ENCODE measurements around the gene COL6A5. TPM values are rescaled to one million over a fixed set of nuclear protein-coding genes. Genes with fewer than 3 reads are reported as not detected.
"Not testable (repeated sequence)": the region's sequence is repeated elsewhere in the genome, so short reads cannot be mapped to it uniquely, and the experiment has no call there.

The COL6A5 gene
- not detected for total RNA-seq

- peaks cover 0 to 4% of the 10 kb centered on the region in 2 donors for H3K9me3 Mint-ChIP-seq
- DNase-seq (ENCODE audit: low spot score in 2 of 2) = no peak
- no peak within 1 kb of the TSS for H3K27ac Mint-ChIP-seq
- peaks cover 6 to 7% of the 10 kb centered on the region in 2 donors for H3K36me3 Mint-ChIP-seq
- ATAC-seq = no peak
These were observed at the start of gene COL6A5 for GRCh38 chr3:130345487-130346079. COL6A5 (plus strand) TSS chr3:130345672; CDS start chr3:130373639, 27,967 bp downstream.

- Mint-ChIP-seq H3K9me3 (no peaks in the 10 kb centered on the region), H3K36me3 (no peaks in the 10 kb centered on the region), H3K27ac (no peak overlapping the region)
- ATAC-seq (no peak), DNase-seq (ENCODE audit: low spot score in 2 of 2) (no peak)
These were observed 45.9 kb upstream of the COL6A5 start for GRCh38 chr3:130299531-130299930.

- no peaks in the 10 kb centered on the region for H3K36me3 Mint-ChIP-seq
- H3K27ac Mint-ChIP-seq = no peak overlapping the region
- no peaks in the 10 kb centered on the region for H3K9me3 Mint-ChIP-seq
- ATAC-seq = no peak
- DNase-seq (ENCODE audit: low spot score in 2 of 2) = no peak
These were observed 44.6 kb upstream of the COL6A5 start for GRCh38 chr3:130300888-130301287.

- peaks cover 0 to 3% of the 10 kb centered on the region in 2 donors for H3K9me3 Mint-ChIP-seq
- H3K27ac Mint-ChIP-seq = no peak overlapping the region
- DNase-seq (ENCODE audit: low spot score in 2 of 2) = no peak
- no peaks in the 10 kb centered on the region for H3K36me3 Mint-ChIP-seq
- ATAC-seq = no peak
These were observed 35.4 kb upstream of the COL6A5 start for GRCh38 chr3:130310109-130310508.

GRCh38 chr3:130312374-130312773 is 33.1 kb upstream of the COL6A5 start:
- ATAC-seq (no peak), DNase-seq (ENCODE audit: low spot score in 2 of 2) (no peak)
- Mint-ChIP-seq H3K36me3 (no peaks in the 10 kb centered on the region), H3K27ac (no peak overlapping the region), H3K9me3 (peaks cover 0 to 3% of the 10 kb centered on the region in 2 donors)

- Mint-ChIP-seq H3K27ac (no peak overlapping the region), H3K9me3 (peaks cover 0 to 6% of the 10 kb centered on the region in 2 donors), H3K36me3 (no peaks in the 10 kb centered on the region)
- DNase-seq (ENCODE audit: low spot score in 2 of 2) = no peak
- ATAC-seq = no peak
These were observed 29.3 kb upstream of the COL6A5 start for GRCh38 chr3:130316169-130316568.

GRCh38 chr3:130323503-130323902 is 22.0 kb upstream of the COL6A5 start:
- Mint-ChIP-seq H3K9me3 (peaks cover 0 to 11% of the 10 kb centered on the region in 2 donors), H3K27ac (no peak overlapping the region), H3K36me3 (peaks cover 0 to 6% of the 10 kb centered on the region in 2 donors)
- ATAC-seq (no peak), DNase-seq (ENCODE audit: low spot score in 2 of 2) (no peak)

- Mint-ChIP-seq H3K9me3 (peaks cover 14 to 25% of the 10 kb centered on the region in 2 donors), H3K27ac (no peak overlapping the region), H3K36me3 (peaks cover 9 to 31% of the 10 kb centered on the region in 2 donors)
- ATAC-seq (no peak), DNase-seq (ENCODE audit: low spot score in 2 of 2) (no peak)
These were observed 4.7 kb upstream of the COL6A5 start for GRCh38 chr3:130340766-130341165.

GRCh38 chr3:130341388-130341787 is 4.1 kb upstream of the COL6A5 start:
- no peak overlapping the region for H3K27ac Mint-ChIP-seq
- no peak for DNase-seq (ENCODE audit: low spot score in 2 of 2)
- peaks cover 14 to 22% of the 10 kb centered on the region in 2 donors for H3K9me3 Mint-ChIP-seq
- peak; percentile 68 to 90 for ATAC-seq
- peaks cover 9 to 25% of the 10 kb centered on the region in 2 donors for H3K36me3 Mint-ChIP-seq

GRCh38 chr3:130341882-130342281 is 3.6 kb upstream of the COL6A5 start:
- ATAC-seq (peak in 1 of 2 donors; percentile 73), DNase-seq (ENCODE audit: low spot score in 2 of 2) (no peak)
- H3K27ac Mint-ChIP-seq = no peak overlapping the region
- H3K9me3 Mint-ChIP-seq = peaks cover 13 to 17% of the 10 kb centered on the region in 2 donors
- peaks cover 9 to 25% of the 10 kb centered on the region in 2 donors for H3K36me3 Mint-ChIP-seq

- H3K27ac Mint-ChIP-seq = no peak overlapping the region
- H3K9me3 Mint-ChIP-seq = peaks cover 7 to 10% of the 10 kb centered on the region in 2 donors
- H3K36me3 Mint-ChIP-seq = peaks cover 6 to 25% of the 10 kb centered on the region in 2 donors
- DNase-seq (ENCODE audit: low spot score in 2 of 2) = no peak
- ATAC-seq = no peak
These were observed 2.4 kb upstream of the COL6A5 start for GRCh38 chr3:130342821-130343661.

- not testable (repeated sequence) for H3K9me3 Mint-ChIP-seq; ATAC-seq; H3K27ac Mint-ChIP-seq; DNase-seq (ENCODE audit: low spot score in 2 of 2); H3K36me3 Mint-ChIP-seq
These were observed 2.8 kb downstream of the COL6A5 start for GRCh38 chr3:130348258-130348657.

- peak in 1 of 2 donors; percentile 80 for ATAC-seq
- Mint-ChIP-seq H3K9me3 (peaks cover 0 to 9% of the 10 kb centered on the region in 2 donors), H3K27ac (no peak overlapping the region), H3K36me3 (peaks cover 0 to 7% of the 10 kb centered on the region in 2 donors)
- no peak for DNase-seq (ENCODE audit: low spot score in 2 of 2)
These were observed 9.0 kb downstream of the COL6A5 start for GRCh38 chr3:130354430-130354829.

- no peaks in the 10 kb centered on the region for H3K36me3 Mint-ChIP-seq
- H3K27ac Mint-ChIP-seq = no peak overlapping the region
- H3K9me3 Mint-ChIP-seq = peaks cover 3 to 12% of the 10 kb centered on the region in 2 donors
- ATAC-seq (no peak), DNase-seq (ENCODE audit: low spot score in 2 of 2) (no peak)
These were observed 28.6 kb downstream of the COL6A5 start for GRCh38 chr3:130374033-130374432.

GRCh38 chr3:130374908-130375307 is 29.4 kb downstream of the COL6A5 start:
- H3K9me3 Mint-ChIP-seq = peaks cover 3 to 12% of the 10 kb centered on the region in 2 donors
- H3K36me3 Mint-ChIP-seq = no peaks in the 10 kb centered on the region
- no peak for ATAC-seq
- DNase-seq (ENCODE audit: low spot score in 2 of 2) = no peak
- no peak overlapping the region for H3K27ac Mint-ChIP-seq

GRCh38 chr3:130377960-130378676 is 32.6 kb downstream of the COL6A5 start:
- Mint-ChIP-seq H3K9me3 (peaks cover 3 to 9% of the 10 kb centered on the region in 2 donors), H3K27ac (no peak overlapping the region), H3K36me3 (no peaks in the 10 kb centered on the region)
- DNase-seq (ENCODE audit: low spot score in 2 of 2) (no peak), ATAC-seq (no peak)

GRCh38 chr3:130378677-130379191 is 33.3 kb downstream of the COL6A5 start:
- H3K9me3 Mint-ChIP-seq = peaks cover 3 to 9% of the 10 kb centered on the region in 2 donors
- no peak overlapping the region for H3K27ac Mint-ChIP-seq

More at GRCh38 chr3:130378677-130379191, 33.3 kb downstream of the COL6A5 start:
- DNase-seq (ENCODE audit: low spot score in 2 of 2) (no peak), ATAC-seq (no peak)
- H3K36me3 Mint-ChIP-seq = no peaks in the 10 kb centered on the region
